Measurements from ENCODE around the gene RPL29. TPM values are rescaled to one million over a fixed set of nuclear protein-coding genes. Genes with fewer than 3 reads are reported as not detected.

The RPL29 gene
- total and polyA plus RNA-seq, 2 of the 4 experiments (the other 2 are of a cell fraction): 2,081 to 2,126 TPM

Small RNA genes lying within 50 kb of the gene (microRNA-seq; reads per million reads assigned to microRNA genes)
- gene AC115284.1 (ENCODE audit: insufficient read depth, insufficient read length): not detected

Small RNA genes lying within 50 kb of the gene (small RNA-seq; reads per million reads assigned to genes)
- gene AC115284.1: 0 reads per million in 5 experiments

Other genes starting within 250 kb of the RPL29 start
- gene IQCF6, start 216.7 kb downstream of the RPL29 start, total RNA-seq (2012; rRNA removed): not detected in 2 replicates
- gene IQCF6, start 216.7 kb downstream of the RPL29 start, polyA plus RNA-seq (2012; rRNA removed): not detected in 2 replicates
- not detected in 2 replicates for gene IQCF2, start 134.3 kb downstream of the RPL29 start, total RNA-seq (2012; rRNA removed)
- not detected in 2 replicates for gene IQCF2, start 134.3 kb downstream of the RPL29 start, polyA plus RNA-seq (2012; rRNA removed)
- not detected in 2 replicates for gene IQCF5, start 120.3 kb downstream of the RPL29 start, total RNA-seq (2012; rRNA removed)
- gene IQCF5, start 120.3 kb downstream of the RPL29 start, polyA plus RNA-seq (2012; rRNA removed): not detected in 2 replicates
- gene IQCF1, start 92.5 kb downstream of the RPL29 start, total RNA-seq (2012; rRNA removed): not detected in 2 replicates
- gene IQCF1, start 92.5 kb downstream of the RPL29 start, polyA plus RNA-seq (2012; rRNA removed): not detected in 2 replicates
- gene RRP9, start 54.0 kb downstream of the RPL29 start, total RNA-seq (2012; rRNA removed): 38.6 and 39.8 TPM in 2 replicates
- gene RRP9, start 54.0 kb downstream of the RPL29 start, polyA plus RNA-seq (2012; rRNA removed): 30.9 and 32.1 TPM in 2 replicates
- gene PARP3, start 53.5 kb downstream of the RPL29 start, total RNA-seq (2012; rRNA removed): 14.4 and 16.3 TPM in 2 replicates
- gene PARP3, start 53.5 kb downstream of the RPL29 start, polyA plus RNA-seq (2012; rRNA removed): 22.0 and 22.5 TPM in 2 replicates
- gene GPR62, start 40.5 kb downstream of the RPL29 start, total RNA-seq (2012; rRNA removed): under 0.01 TPM in 1 of 2 replicates, not detected in the other
- not detected in 2 replicates for gene GPR62, start 40.5 kb downstream of the RPL29 start, polyA plus RNA-seq (2012; rRNA removed)
- 70.8 and 71.1 TPM in 2 replicates for gene PCBP4, start 28.4 kb downstream of the RPL29 start, total RNA-seq (2012; rRNA removed)
- 110 and 122 TPM in 2 replicates for gene PCBP4, start 28.4 kb downstream of the RPL29 start, polyA plus RNA-seq (2012; rRNA removed)
- gene ABHD14B, start 21.8 kb downstream of the RPL29 start, total RNA-seq (2012; rRNA removed): 6.4 and 7.2 TPM in 2 replicates
- gene ABHD14B, start 21.8 kb downstream of the RPL29 start, polyA plus RNA-seq (2012; rRNA removed): 28.3 and 30.4 TPM in 2 replicates
- 3.1 and 3.4 TPM in 2 replicates for gene ABHD14A, start 20.8 kb downstream of the RPL29 start, total RNA-seq (2012; rRNA removed)
- 10.0 and 12.2 TPM in 2 replicates for gene ABHD14A, start 20.8 kb downstream of the RPL29 start, polyA plus RNA-seq (2012; rRNA removed)
- gene ACY1, start 12.4 kb downstream of the RPL29 start, total RNA-seq (2012; rRNA removed): 21.1 and 22.0 TPM in 2 replicates
- gene ACY1, start 12.4 kb downstream of the RPL29 start, polyA plus RNA-seq (2012; rRNA removed): 44.8 and 47.1 TPM in 2 replicates
- 9.3 and 9.7 TPM in 2 replicates for gene DUSP7, start 60.7 kb upstream of the RPL29 start, total RNA-seq (2012; rRNA removed)
- gene DUSP7, start 60.7 kb upstream of the RPL29 start, polyA plus RNA-seq (2012; rRNA removed): 24.0 and 27.8 TPM in 2 replicates
- gene POC1A, start 158.5 kb upstream of the RPL29 start, total RNA-seq (2012; rRNA removed): 8.3 and 10.6 TPM in 2 replicates
- gene POC1A, start 158.5 kb upstream of the RPL29 start, polyA plus RNA-seq (2012; rRNA removed): 11.5 TPM in 2 replicates
- gene ALAS1, start 202.3 kb upstream of the RPL29 start, total RNA-seq (2012; rRNA removed): 29.7 and 32.8 TPM in 2 replicates
- 47.2 and 47.8 TPM in 2 replicates for gene ALAS1, start 202.3 kb upstream of the RPL29 start, polyA plus RNA-seq (2012; rRNA removed)
- gene TLR9, start 229.8 kb upstream of the RPL29 start, total RNA-seq (2012; rRNA removed): not detected in 2 replicates
- gene TLR9, start 229.8 kb upstream of the RPL29 start, polyA plus RNA-seq (2012; rRNA removed): 0.03 TPM in 1 of 2 replicates, not detected in the other
- 105 and 111 TPM in 2 replicates for gene TWF2, start 243.3 kb upstream of the RPL29 start, total RNA-seq (2012; rRNA removed)
- 145 and 158 TPM in 2 replicates for gene TWF2, start 243.3 kb upstream of the RPL29 start, polyA plus RNA-seq (2012; rRNA removed)
- 12.2 and 13.1 TPM in 2 replicates for gene PPM1M, start 249.9 kb upstream of the RPL29 start, total RNA-seq (2012; rRNA removed)
- 15.4 and 18.1 TPM in 2 replicates for gene PPM1M, start 249.9 kb upstream of the RPL29 start, polyA plus RNA-seq (2012; rRNA removed)

Measured in IMR-90 (cell line).